Keratinocyte (primary cell): Measurements from ENCODE around the gene GALNT9. TPM values are rescaled to one million over a fixed set of nuclear protein-coding genes. Genes with fewer than 3 reads are reported as not detected.

ENCODE experiments used
- DNase-seq: peaks from one replicate; pipeline ENCODE4 v3.0.0-alpha.2; 2011; ENCODE audit warnings: low read depth, missing footprints, low spot score
- FAIRE-seq: peaks from 2 replicates; lab custom pipeline; 2011; peaks lifted over from hg19 to GRCh38; lab: Jason Lieb, UNC
- H2AFZ ChIP-seq: 2 replicates; pipeline ENCODE4 v1.6.0; 2012; ENCODE audit warnings: low read length, control low read depth, inconsistent platforms; ENCODE audit not compliant: control insufficient read depth
- H3K27ac ChIP-seq: 2 replicates; pipeline ENCODE4 v1.5.1; 2011; ENCODE audit warnings: low read length; ENCODE audit not compliant: control insufficient read depth, insufficient read depth
- H3K27me3 ChIP-seq: 3 replicates; pipeline ENCODE4 v1.6.0; 2011; ENCODE audit warnings: low read length; ENCODE audit not compliant: control insufficient read depth, insufficient read depth; ENCODE audit errors: extremely low read depth
- H3K36me3 ChIP-seq, 2 experiments: 2 replicates in 1 of 2; 3 replicates in 1 of 2; pipeline ENCODE4 v1.5.1; 2011; ENCODE audit warnings: low read length in 2 of 2, mild to moderate bottlenecking in 1 of 2; ENCODE audit not compliant: control insufficient read depth in 2 of 2, insufficient read depth in 2 of 2; ENCODE audit errors: extremely low read depth in 1 of 2
- H3K4me1 ChIP-seq: 3 replicates; pipeline ENCODE4 v1.5.1; 2011; ENCODE audit warnings: low read length; ENCODE audit not compliant: control insufficient read depth, insufficient read depth; ENCODE audit errors: extremely low read depth
- H3K4me2 ChIP-seq: 3 replicates; pipeline ENCODE4 v1.6.0; 2011; ENCODE audit warnings: low read depth, low read length; ENCODE audit not compliant: control insufficient read depth, insufficient read depth; ENCODE audit errors: extremely low read depth
- H3K4me3 ChIP-seq, 3 experiments: fragments of 200-600 bp in 1 of 3; sonication (generic) in 1 of 3; 2 replicates in 2 of 3; 3 replicates in 1 of 3; pipeline ENCODE4 v1.5.1; 2011 to 2016; ENCODE audit warnings: low read length in 3 of 3, mild to moderate bottlenecking in 3 of 3, control low read depth in 2 of 3, inconsistent platforms in 1 of 3, low read depth in 1 of 3, mixed read lengths in 1 of 3, mixed run types in 1 of 3, moderate library complexity in 1 of 3; ENCODE audit not compliant: control insufficient read depth in 2 of 3, insufficient read depth in 2 of 3; ENCODE audit errors: extremely low read depth in 1 of 3
- H3K79me2 ChIP-seq: 2 replicates; pipeline ENCODE4 v1.6.0; 2012; ENCODE audit warnings: low read length; ENCODE audit not compliant: control insufficient read depth, insufficient read depth
- H3K9ac ChIP-seq: 3 replicates; pipeline ENCODE4 v1.6.0; 2011; ENCODE audit warnings: low read length; ENCODE audit not compliant: control insufficient read depth, insufficient read depth; ENCODE audit errors: extremely low read depth
- H3K9me1 ChIP-seq: 3 replicates; pipeline ENCODE4 v1.6.0; 2011; ENCODE audit warnings: low read length; ENCODE audit not compliant: control insufficient read depth, insufficient read depth; ENCODE audit errors: extremely low read depth
- H3K9me3 ChIP-seq: 2 replicates; pipeline ENCODE4 v1.5.1; 2012; ENCODE audit warnings: low read depth, low read length; ENCODE audit not compliant: control insufficient read depth
- H4K20me1 ChIP-seq: 3 replicates; pipeline ENCODE4 v1.6.0; 2011; ENCODE audit warnings: low read length; ENCODE audit not compliant: control insufficient read depth, insufficient read depth; ENCODE audit errors: extremely low read depth
- CTCF ChIP-seq, 3 experiments: IDR thresholded peaks in 1 of 3; conservative IDR thresholded peaks in 1 of 3; optimal IDR thresholded peaks in 1 of 3; 2 replicates in 2 of 3; 3 replicates in 1 of 3; pipeline versions ENCODE3 to v1.5.1; 2011; ENCODE audit warnings: low read length in 3 of 3, mild to moderate bottlenecking in 3 of 3, moderate library complexity in 2 of 3, control low read depth in 1 of 3, inconsistent platforms in 1 of 3; ENCODE audit not compliant: insufficient read depth in 2 of 3; ENCODE audit errors: extremely low read depth in 1 of 3
- EZH2 ChIP-seq: IDR thresholded peaks from one replicate; pipeline ENCODE4 v1.6.1; 2012; ENCODE audit warnings: inconsistent platforms, mild to moderate bottlenecking, low read length, moderate library complexity
- dilution Hi-C: fragments of 300-500 bp; cut with MboI; formaldehyde crosslinking; loops from one replicate; pipeline ENCODE4 v1.7.0; 2020; ENCODE audit warnings: low sequenced_read_pairs; ENCODE audit not compliant: extremely low pct_ligation_motif_present
- polyA plus RNA-seq, 5 experiments: library from polyadenylated mRNA; depleted of rRNA in 3 of 5; stranded (reverse) in 3 of 5; stranded (forward) in 1 of 5; unstranded in 1 of 5; fragments of >200 nt; gene quantifications; 1 replicate in 1 of 5; 2 replicates in 3 of 5; 3 replicates in 1 of 5; pipeline versions ENCODE4 v1.2.1 to v1.2.3, GENCODE V29; 2011 to 2012; ENCODE audit warnings: missing spikeins in 2 of 5, low read depth in 1 of 5, low replicate concordance in 1 of 5

The GALNT9 gene
- polyA plus RNA-seq, 1 donor (not counting 4 experiments of a cell fraction or from before 2014, with no cell fraction given) = not detected

GRCh38 chr12:132360906-132361777 lies 31.8 kb upstream of the GALNT9 start:
- DNase-seq (no peak), FAIRE-seq (no peak)
- Histone ChIP-seq H3K9ac (no peak overlapping the region), H3K79me2 (no peaks in the 10 kb centered on the region), H3K27ac (no peak overlapping the region), H2AFZ (no peak overlapping the region), H3K36me3 (no peaks in the 10 kb centered on the region), H3K4me3 (no peak overlapping the region), H3K9me1 (no peaks in the 10 kb centered on the region), H4K20me1 (no peaks in the 10 kb centered on the region), H3K4me2 (no peak overlapping the region), H3K27me3 (no peaks in the 10 kb centered on the region), H3K4me1 (no peaks in the 10 kb centered on the region), H3K9me3 (peaks cover 24% of the 10 kb centered on the region)
- dilution Hi-C loops = no loop called here
- no peak for TF ChIP-seq EZH2
- TF ChIP-seq CTCF (optimal IDR thresholded peaks at IDR 0.05 in 1 of 3, IDR thresholded peaks at IDR 0.05 in 1 of 3, conservative IDR thresholded peaks at IDR 0.05 in 1 of 3; ENCODE audit: extremely low read depth in 1 of 3, insufficient read depth in 2 of 3, low read length in 3 of 3) = no peak

GRCh38 chr12:132360410-132360809 lies 31.0 kb upstream of the GALNT9 start:
- no peaks in the 10 kb centered on the region for H3K4me1 ChIP-seq
- no peak overlapping the region for H3K4me2 ChIP-seq
- no peak overlapping the region for H3K9ac ChIP-seq
- FAIRE-seq (no peak), DNase-seq (no peak)
- no peaks in the 10 kb centered on the region for H3K79me2 ChIP-seq
- dilution Hi-C loops = no loop called here
- TF ChIP-seq CTCF (optimal IDR thresholded peaks at IDR 0.05 in 1 of 3, IDR thresholded peaks at IDR 0.05 in 1 of 3, conservative IDR thresholded peaks at IDR 0.05 in 1 of 3; ENCODE audit: extremely low read depth in 1 of 3, insufficient read depth in 2 of 3, low read length in 3 of 3) (no peak), EZH2 (no peak)
- H3K9me1 ChIP-seq = no peaks in the 10 kb centered on the region
- no peak overlapping the region for H2AFZ ChIP-seq
- no peaks in the 10 kb centered on the region for H3K27me3 ChIP-seq
- H3K36me3 ChIP-seq = no peaks in the 10 kb centered on the region
- no peak overlapping the region for H3K4me3 ChIP-seq
- H4K20me1 ChIP-seq = no peaks in the 10 kb centered on the region
- H3K27ac ChIP-seq = no peak overlapping the region
- H3K9me3 ChIP-seq = peaks cover 24% of the 10 kb centered on the region
